HG03045 (cell line): Measurements from ENCODE around the gene PPFIA2.

Source experiments
- ATAC-seq: cut with Tn5 transposase; IDR thresholded peaks from one replicate; pipeline ENCODE4 v1.9.1; 2021; ENCODE audit warnings: mild to moderate bottlenecking, moderate library complexity; ENCODE audit not compliant: unreplicated experiment

Gene PPFIA2

GRCh38 chr12:81564237-81564636, 194.9 kb downstream of the PPFIA2 start:
- ATAC-seq: no peak

DNA sequence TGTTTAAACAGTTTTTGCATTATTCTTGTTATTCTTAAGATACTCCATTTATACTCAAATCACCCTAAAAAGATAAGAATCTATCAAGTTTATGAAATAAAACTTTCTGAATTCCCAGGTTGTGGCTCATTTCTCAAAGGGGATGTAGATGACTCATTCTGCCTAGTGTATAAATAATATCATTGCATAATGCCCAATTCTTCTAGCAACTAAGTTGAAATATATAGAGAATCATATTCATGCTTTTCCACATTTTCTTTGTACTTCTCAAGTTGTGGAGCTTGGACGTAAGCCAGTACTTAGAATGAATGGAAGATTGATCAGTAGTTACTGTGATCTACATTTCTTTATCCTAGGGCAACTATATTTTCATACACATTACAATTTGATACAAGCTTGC, 201.1 kb downstream of the PPFIA2 start:
- no peak for ATAC-seq

GRCh38 chr12:81546811-81547210, 212.3 kb downstream of the PPFIA2 start:
- ATAC-seq: no peak

DNA sequence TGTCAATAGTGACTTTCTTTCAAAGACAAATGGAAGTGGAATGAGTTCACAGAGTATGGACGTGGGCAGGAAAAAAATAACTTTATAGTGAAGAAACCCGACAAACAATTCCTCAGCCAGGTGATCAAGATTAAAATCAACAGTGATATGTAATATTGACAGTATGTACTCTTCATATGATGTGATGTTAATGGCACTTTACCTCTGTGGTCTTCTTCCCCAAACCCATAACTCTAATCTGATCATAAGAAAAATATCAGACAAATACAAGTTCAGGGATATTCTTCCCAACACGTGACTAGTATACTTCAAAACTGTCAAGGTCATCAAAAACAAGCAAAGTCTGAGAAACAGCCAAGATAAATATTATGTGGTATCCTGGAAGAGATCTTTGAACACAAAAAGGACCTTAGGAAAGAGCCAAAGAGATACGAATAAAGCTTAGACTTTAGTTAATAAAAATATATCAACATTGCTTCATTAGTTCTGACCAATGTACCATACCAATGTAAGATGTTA, 215.5 kb downstream of the PPFIA2 start:
- ATAC-seq: no peak

- no peak for ATAC-seq
Observed at GRCh38 chr12:81542065-81543010, 216.8 kb downstream of the PPFIA2 start.

DNA sequence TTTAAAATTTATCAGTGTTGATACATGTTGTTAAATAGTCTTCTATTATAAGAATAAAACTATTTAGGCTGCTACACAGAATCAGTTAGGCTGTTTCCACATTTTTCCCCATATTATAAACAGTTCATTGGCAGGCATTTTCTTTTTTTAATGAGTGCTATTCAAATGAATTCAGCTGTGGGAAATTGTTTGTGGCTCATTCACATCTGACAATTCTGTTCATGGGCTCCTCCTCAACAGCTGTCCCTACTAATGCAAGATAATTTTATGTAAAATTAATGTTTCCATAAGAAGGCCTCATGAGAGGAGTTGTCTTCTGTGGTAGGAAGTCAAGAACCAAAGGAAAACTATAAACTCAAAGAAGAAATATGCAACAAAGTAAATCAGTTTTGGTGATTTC, 218.0 kb downstream of the PPFIA2 start:
- no peak for ATAC-seq

DNA sequence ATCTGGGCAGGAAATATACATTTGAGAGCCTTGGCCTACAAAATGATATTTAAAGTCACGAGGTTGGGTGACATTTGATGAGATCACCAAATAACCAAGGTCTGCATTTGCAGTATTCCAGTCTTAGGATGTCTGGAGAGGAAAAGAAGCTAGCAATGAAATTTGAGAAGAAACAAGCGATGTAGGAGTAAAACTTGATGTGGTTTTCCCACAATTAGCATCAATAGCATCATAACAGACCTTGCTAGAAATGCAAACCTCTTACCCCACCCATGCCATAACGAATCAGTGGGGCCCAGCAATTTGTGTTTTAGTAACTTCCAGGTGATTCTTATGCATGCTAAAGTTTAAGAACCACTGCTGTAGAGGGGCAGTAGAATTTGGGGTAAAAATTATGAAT, 219.9 kb downstream of the PPFIA2 start:
- ATAC-seq: no peak

DNA sequence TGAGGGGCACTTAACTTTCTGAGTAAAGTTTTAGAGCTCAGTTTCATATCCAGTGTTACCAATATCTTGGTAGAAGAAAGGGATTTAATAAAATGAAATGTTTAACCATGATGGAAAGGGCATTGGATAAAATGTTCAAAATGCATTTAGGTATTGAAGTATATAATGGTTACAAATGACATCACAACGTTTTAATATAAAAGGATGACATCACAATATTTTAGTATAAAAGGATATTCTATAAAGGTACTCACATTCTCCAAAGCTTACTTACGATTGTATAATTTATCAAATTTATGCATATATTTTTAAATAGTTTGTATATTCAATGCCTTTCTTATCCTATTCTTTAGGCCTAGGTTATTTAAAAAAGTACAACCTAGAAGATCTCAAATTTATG, 226.1 kb downstream of the PPFIA2 start:
- no peak for ATAC-seq

GRCh38 chr12:81530352-81530751, 228.8 kb downstream of the PPFIA2 start:
- ATAC-seq: no peak

GRCh38 chr12:81520064-81520945, 238.8 kb downstream of the PPFIA2 start:
- no peak for ATAC-seq

DNA sequence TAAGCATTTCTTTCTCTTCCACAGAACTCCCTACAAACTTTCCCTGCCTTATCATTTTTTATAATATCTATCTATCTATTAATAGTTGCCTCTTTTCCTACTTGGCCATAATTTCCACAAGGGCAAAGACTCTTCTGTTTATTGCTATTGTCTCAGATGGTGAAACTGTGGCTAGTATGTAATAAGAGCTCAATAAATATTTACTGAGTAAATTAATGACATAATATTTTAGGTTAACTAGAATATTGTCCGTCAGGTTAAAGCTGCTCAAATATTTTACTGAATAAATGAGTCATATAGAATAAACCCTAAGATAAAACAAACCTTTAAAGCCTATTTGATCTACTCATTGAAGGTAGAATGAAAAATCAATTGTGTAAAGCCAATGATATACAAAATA, 240.5 kb downstream of the PPFIA2 start:
- ATAC-seq: no peak

GRCh38 chr12:81517296-81517695, 241.9 kb downstream of the PPFIA2 start:
- ATAC-seq: no peak

GRCh38 chr12:81502912-81503695, 256.0 kb downstream of the PPFIA2 start:
- no peak for ATAC-seq

GRCh38 chr12:81500788-81501187, 258.4 kb downstream of the PPFIA2 start:
- no peak for ATAC-seq

DNA sequence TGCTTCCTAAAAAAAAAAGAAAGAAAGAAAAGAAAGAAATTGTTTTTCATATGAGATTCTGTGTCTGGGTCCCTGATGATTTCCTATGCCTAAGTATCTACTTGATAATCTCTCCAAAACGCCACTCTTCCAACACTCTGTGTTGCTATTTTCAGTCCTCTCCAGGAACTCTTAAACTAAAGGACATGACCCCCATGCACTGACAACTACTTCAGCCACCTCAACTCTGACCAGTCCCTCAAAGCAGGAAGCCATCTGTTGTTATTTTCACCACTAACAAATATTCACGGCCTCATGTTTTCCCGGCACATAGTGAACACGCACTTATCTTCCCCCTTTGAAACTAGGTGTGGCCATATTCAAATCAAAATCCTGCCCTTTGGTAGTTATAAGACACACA, 259.3 kb downstream of the PPFIA2 start:
- no peak for ATAC-seq

DNA sequence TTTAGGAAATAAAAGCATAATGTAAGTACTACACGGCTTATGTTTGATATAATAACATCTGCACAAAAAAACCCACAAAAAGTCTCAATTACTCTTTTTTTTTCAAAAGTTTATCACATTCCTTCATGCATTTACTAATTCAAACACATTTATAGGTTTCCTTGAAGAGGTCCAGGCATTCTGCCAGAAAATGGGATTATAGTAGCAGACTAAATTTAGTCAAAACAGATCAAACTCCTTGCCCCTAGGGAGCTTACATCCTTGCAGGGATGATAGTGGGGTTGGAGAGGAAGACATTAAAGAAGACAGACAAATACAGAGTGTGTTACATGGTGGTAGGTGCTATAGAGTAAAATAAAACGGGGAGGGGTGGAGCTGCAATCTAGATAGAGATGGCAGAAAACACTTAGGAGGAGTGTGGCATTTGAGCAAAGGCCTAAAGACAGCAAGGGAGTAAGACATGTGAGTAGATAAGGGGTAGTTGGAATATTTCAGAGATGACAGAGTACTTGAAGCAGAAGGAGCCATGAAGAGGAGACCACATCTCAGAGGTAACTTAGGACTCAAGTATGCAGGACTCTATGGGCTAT, 266.9 kb downstream of the PPFIA2 start:
- no peak for ATAC-seq

GRCh38 chr12:81472934-81473333, 286.2 kb downstream of the PPFIA2 start:
- no peak for ATAC-seq

GRCh38 chr12:81470923-81471322, 288.2 kb downstream of the PPFIA2 start:
- no peak for ATAC-seq

- no peak for ATAC-seq
Observed at GRCh38 chr12:81468206-81468605, 290.9 kb downstream of the PPFIA2 start.

DNA sequence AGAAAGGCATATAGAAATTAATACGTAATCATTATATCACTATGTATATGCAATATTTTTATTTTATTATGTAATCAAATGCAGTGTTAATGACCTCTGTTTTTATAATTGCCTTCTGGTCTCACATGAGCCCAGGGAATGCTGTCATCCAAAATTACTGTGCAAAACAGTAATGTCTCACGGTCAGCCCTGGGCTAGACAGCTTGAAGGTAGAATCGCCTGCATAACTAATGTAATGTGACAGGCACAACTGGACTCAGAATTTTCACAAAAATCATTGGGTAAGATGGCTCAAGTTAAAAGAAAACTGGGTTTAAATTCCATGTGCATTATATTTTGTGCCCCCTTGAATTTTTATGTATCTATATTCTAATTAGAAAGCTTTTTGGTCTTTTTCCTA, 293.3 kb downstream of the PPFIA2 start:
- no peak for ATAC-seq
